Natural killer cell (primary cell): ENCODE data around the gene MAPKAP1. TPM values are rescaled to one million over a fixed set of nuclear protein-coding genes. Genes with fewer than 3 reads are reported as not detected.
A peak's percentile ranks its signal among the peaks of the same experiment; 100 is the strongest.

Experiments
- ATAC-seq, 3 donors: fragments of 150-1000 bp in 2 of 3; fragments of 200-7000 bp in 1 of 3; cut with Tn5 transposase; 1 replicate in 1 of 3; 2 replicates in 2 of 3; pipeline ENCODE4 v1.10.0; 2021; ENCODE audit warnings: mild to moderate bottlenecking in 2 of 3, moderate library complexity in 2 of 3
- DNase-seq, 2 donors: peaks; one replicate each; pipeline versions ENCODE4 v3.0.0 to v3.0.0-alpha.2; 2013 to 2021; ENCODE audit warnings: mixed read lengths in 1 of 2
- H3K27ac ChIP-seq: one replicate; pipeline ENCODE4 v1.5.1; 2013; ENCODE audit warnings: mild to moderate bottlenecking, low read length
- H3K27me3 ChIP-seq: one replicate; pipeline ENCODE4 v1.6.1; 2013; ENCODE audit warnings: low read length; ENCODE audit not compliant: control insufficient read depth, insufficient read depth
- H3K36me3 ChIP-seq: one replicate; pipeline ENCODE4 v1.6.1; 2013; ENCODE audit warnings: low read length; ENCODE audit not compliant: control insufficient read depth, insufficient read depth
- H3K4me1 ChIP-seq: one replicate; pipeline ENCODE4 v1.6.1; 2013; ENCODE audit warnings: low read length; ENCODE audit not compliant: control insufficient read depth, insufficient read depth
- H3K4me3 ChIP-seq: one replicate; pipeline ENCODE4 v1.5.1; 2013; ENCODE audit warnings: low read length
- H3K9me3 ChIP-seq: one replicate; pipeline ENCODE4 v1.6.1; 2013; ENCODE audit warnings: low read length; ENCODE audit not compliant: control insufficient read depth, insufficient read depth
- H3K27ac Mint-ChIP-seq, 2 donors: one replicate each; pipeline ENCODE4 v1.8.0; 2022; ENCODE audit warnings: mild to moderate bottlenecking in 2 of 2, mixed read lengths in 2 of 2, moderate library complexity in 1 of 2
- H3K27me3 Mint-ChIP-seq, 2 donors: one replicate each; pipeline ENCODE4 v1.8.0; 2022; ENCODE audit warnings: low read depth in 2 of 2, mixed read lengths in 2 of 2
- H3K36me3 Mint-ChIP-seq: one replicate; pipeline ENCODE4 v1.8.0; 2022; ENCODE audit warnings: mixed read lengths
- H3K4me1 Mint-ChIP-seq, 2 donors: one replicate each; pipeline ENCODE4 v1.8.0; 2022; ENCODE audit warnings: mixed read lengths in 2 of 2
- H3K4me3 Mint-ChIP-seq: one replicate; pipeline ENCODE4 v1.8.0; 2022; ENCODE audit warnings: mild to moderate bottlenecking, moderate library complexity, mixed read lengths
- H3K9me3 Mint-ChIP-seq, 2 donors: one replicate each; pipeline ENCODE4 v1.8.0; 2022; ENCODE audit warnings: mixed read lengths in 2 of 2
- CTCF ChIP-seq: fragments of 200-600 bp; IDR thresholded peaks from one replicate; pipeline ENCODE4 v1.8.0; 2022; ENCODE audit warnings: antibody characterized with exemption
- WGBS: methylation state at CpG from one replicate; pipeline ENCODE4 v1.1.7; 2013; ENCODE audit warnings: missing lambda C conversion rate; ENCODE audit not compliant: insufficient coverage; 5-methylcytosine and 5-hydroxymethylcytosine counted together
- intact Hi-C: fragments of 100-400 bp; cut with micrococcal nuclease; formaldehyde crosslinking; loops from one replicate; pipeline ENCODE4 v1.14.2; 2022
- total RNA-seq, 4 donors: library from RNA; stranded (reverse); fragments of 120-200 nt in 1 of 4; gene quantifications; one replicate each; pipeline versions ENCODE4 v1.2.3 to v1.2.4, GENCODE V29; 2013 to 2022

Gene MAPKAP1
- total RNA-seq, 3 donors from 2014 or later (not counting 1 experiment from before 2014, with no cell fraction given): 51.1 to 73.0 (median 58.8) TPM

- Mint-ChIP-seq H3K27me3 (peaks cover 13 to 27% of the 10 kb centered on the region in 2 donors), H3K4me1 (peaks cover 6 to 20% of the 10 kb centered on the region in 2 donors), H3K36me3 (no peaks in the 10 kb centered on the region), H3K9me3 (no peaks in the 10 kb centered on the region), H3K4me3 (no peak overlapping the region), H3K27ac (no peak overlapping the region)
- no peak for TF ChIP-seq CTCF
- peaks cover 7% of the 10 kb centered on the region for H3K27me3 ChIP-seq
- peaks cover 13% of the 10 kb centered on the region for H3K4me1 ChIP-seq
- no peaks in the 10 kb centered on the region for H3K9me3 ChIP-seq
- DNase-seq (no peak), ATAC-seq (no peak)
- 79% methylated on average over 13 of the region's 14 CpGs for WGBS
- no peak overlapping the region for H3K27ac ChIP-seq
- H3K4me3 ChIP-seq: no peak overlapping the region
- no peaks in the 10 kb centered on the region for H3K36me3 ChIP-seq
- intact Hi-C loops: no loop called here
These were observed 295.7 kb downstream of the MAPKAP1 start for GRCh38 chr9:125411171-125411756.

- no peak overlapping the region for H3K4me3 ChIP-seq
- 95% methylated on average over 24 of the region's 24 CpGs for WGBS
- Mint-ChIP-seq H3K27me3 (peaks cover 14 to 28% of the 10 kb centered on the region in 2 donors), H3K36me3 (no peaks in the 10 kb centered on the region), H3K4me3 (no peak overlapping the region), H3K9me3 (no peaks in the 10 kb centered on the region), H3K27ac (no peak overlapping the region), H3K4me1 (peaks cover 6 to 20% of the 10 kb centered on the region in 2 donors)
- intact Hi-C loops: no loop called here
- DNase-seq: no peak
- no peaks in the 10 kb centered on the region for H3K36me3 ChIP-seq
- no peaks in the 10 kb centered on the region for H3K9me3 ChIP-seq
- ATAC-seq: no peak
- no peak overlapping the region for H3K27ac ChIP-seq
- H3K27me3 ChIP-seq: peaks cover 7% of the 10 kb centered on the region
- H3K4me1 ChIP-seq: peaks cover 13% of the 10 kb centered on the region
- no peak for TF ChIP-seq CTCF
These were observed 296.5 kb downstream of the MAPKAP1 start for GRCh38 chr9:125410522-125410894.

- peak in 2 of 3 donors; percentile 31 to 50 for ATAC-seq
These were observed 297.1 kb downstream of the MAPKAP1 start for GRCh38 chr9:125409637-125410521.

More at GRCh38 chr9:125409637-125410521, 297.1 kb downstream of the MAPKAP1 start:
- peak overlapping the region in 1 of 2 donors; percentile 4 for H3K27ac Mint-ChIP-seq
- Histone ChIP-seq H3K9me3 (no peaks in the 10 kb centered on the region), H3K4me3 (no peak overlapping the region), H3K27ac (no peak overlapping the region), H3K27me3 (peaks cover 7% of the 10 kb centered on the region), H3K4me1 (peaks cover 13% of the 10 kb centered on the region), H3K36me3 (no peaks in the 10 kb centered on the region)
- DNase-seq: peak in 1 of 2 donors; percentile 56
- H3K36me3 Mint-ChIP-seq: no peaks in the 10 kb centered on the region
- intact Hi-C loops: loop anchor here (2.0 kb wide), 1 partner anchor 221 kb away; no protein-coding TSS in a partner anchor
- H3K4me3 Mint-ChIP-seq: peak overlapping the region; percentile 1
- no peak for TF ChIP-seq CTCF
- H3K9me3 Mint-ChIP-seq: no peaks in the 10 kb centered on the region
- 86% methylated on average over 12 of the region's 13 CpGs for WGBS
- H3K4me1 Mint-ChIP-seq: peaks cover 6 to 20% of the 10 kb centered on the region in 2 donors
- H3K27me3 Mint-ChIP-seq: peaks cover 14 to 28% of the 10 kb centered on the region in 2 donors
